Osteoblast (primary cell): Measurements from ENCODE around the gene LDHB. TPM values are rescaled to one million over a fixed set of nuclear protein-coding genes. Genes with fewer than 3 reads are reported as not detected.

Experiments
- DNase-seq: peaks from one replicate; pipeline ENCODE4 v3.0.0; 2011; ENCODE audit warnings: low spot score, mixed read lengths; ENCODE audit not compliant: insufficient read length; ENCODE audit errors: missing footprints
- H2AFZ ChIP-seq: 2 replicates; pipeline ENCODE4 v1.6.0; 2011; ENCODE audit warnings: mild to moderate bottlenecking, low read length
- H3K27ac ChIP-seq: 2 replicates; pipeline ENCODE4 v1.5.1; 2011; ENCODE audit warnings: mild to moderate bottlenecking, low read depth, low read length, moderate library complexity
- H3K27me3 ChIP-seq: 2 replicates; pipeline ENCODE4 v1.6.0; 2012; ENCODE audit warnings: mild to moderate bottlenecking, control low read depth, inconsistent platforms, low read length, moderate library complexity; ENCODE audit not compliant: insufficient read depth
- H3K36me3 ChIP-seq: 2 replicates; pipeline ENCODE4 v1.5.1; 2011; ENCODE audit warnings: mild to moderate bottlenecking, low read length, control low read depth, moderate library complexity; ENCODE audit not compliant: insufficient read depth
- H3K4me1 ChIP-seq: 2 replicates; pipeline ENCODE4 v1.5.1; 2011; ENCODE audit warnings: mild to moderate bottlenecking, low read length, control low read depth, moderate library complexity; ENCODE audit not compliant: insufficient read depth
- H3K4me2 ChIP-seq: 2 replicates; pipeline ENCODE4 v1.6.0; 2011; ENCODE audit warnings: mild to moderate bottlenecking, low read length; ENCODE audit not compliant: insufficient read depth
- H3K4me3 ChIP-seq: fragments of 200-600 bp; sonication (generic); 3 replicates; pipeline ENCODE4 v1.5.1; 2012; ENCODE audit warnings: mild to moderate bottlenecking, low read length, inconsistent platforms; ENCODE audit not compliant: insufficient read depth
- H3K79me2 ChIP-seq: 2 replicates; pipeline ENCODE4 v1.6.0; 2012; ENCODE audit warnings: mild to moderate bottlenecking, low read length, control low read depth, inconsistent platforms; ENCODE audit not compliant: insufficient read depth
- H3K9me3 ChIP-seq: 2 replicates; pipeline ENCODE4 v1.5.1; 2011; ENCODE audit warnings: low read depth, low read length, control low read depth
- H4K20me1 ChIP-seq: 2 replicates; pipeline ENCODE4 v1.6.0; 2012; ENCODE audit warnings: mild to moderate bottlenecking, low read length, control low read depth; ENCODE audit not compliant: insufficient read depth
- CTCF ChIP-seq: IDR thresholded peaks from 2 replicates; pipeline ENCODE4 v1.5.1; 2011; ENCODE audit warnings: mild to moderate bottlenecking, low read depth, low read length, moderate library complexity; ENCODE audit errors: extremely low read depth
- total RNA-seq: library from RNA; depleted of rRNA; stranded (reverse); fragments of >200 nt; gene quantifications from 2 replicates; pipeline ENCODE4 v1.2.3, GENCODE V29; 2012

LDHB gene
- total RNA-seq, result 382 and 422 TPM in 2 replicates

GRCh38 chr12:21657326-21658077 is at the start of gene LDHB:
TSS of gene LDHB (minus strand) at chr12:21657842. CDS start at chr12:21654671, 3,171 bp downstream.
- no peak for TF ChIP-seq CTCF
- Histone ChIP-seq H2AFZ (peak within 1 kb of the TSS; percentile 97), H3K27me3 (peaks cover 6% of the 10 kb centered on the region), H3K36me3 (peaks cover 21% of the 10 kb centered on the region), H3K79me2 (peaks cover 49% of the 10 kb centered on the region), H4K20me1 (peaks cover 13% of the 10 kb centered on the region), H3K4me2 (peak within 1 kb of the TSS; percentile 98), H3K27ac (peak within 1 kb of the TSS; percentile 84), H3K4me1 (peaks cover 12% of the 10 kb centered on the region), H3K4me3 (peak within 1 kb of the TSS; percentile 97), H3K9me3 (no peaks in the 10 kb centered on the region)
- DNase-seq, result peak; percentile 97

- no peak for TF ChIP-seq CTCF
- H4K20me1 ChIP-seq, result no peaks in the 10 kb centered on the region
- no peaks in the 10 kb centered on the region for H3K4me1 ChIP-seq
- no peaks in the 10 kb centered on the region for H3K36me3 ChIP-seq
- H3K4me3 ChIP-seq, result no peak overlapping the region
- H2AFZ ChIP-seq, result no peak overlapping the region
- H3K27ac ChIP-seq, result no peak overlapping the region
- no peak for DNase-seq
- no peaks in the 10 kb centered on the region for H3K79me2 ChIP-seq
- no peaks in the 10 kb centered on the region for H3K27me3 ChIP-seq
- no peaks in the 10 kb centered on the region for H3K9me3 ChIP-seq
- no peak overlapping the region for H3K4me2 ChIP-seq
Observed at GRCh38 chr12:21704847-21705246, 47.2 kb upstream of the LDHB start.

GRCh38 chr12:21699851-21700250 is 42.2 kb upstream of the LDHB start:
- no peak overlapping the region for H2AFZ ChIP-seq
- no peaks in the 10 kb centered on the region for H3K27me3 ChIP-seq
- H3K36me3 ChIP-seq, result no peaks in the 10 kb centered on the region
- H3K79me2 ChIP-seq, result no peaks in the 10 kb centered on the region
- H3K27ac ChIP-seq, result no peak overlapping the region
- H3K4me3 ChIP-seq, result no peak overlapping the region
- H3K4me1 ChIP-seq, result peaks cover 14% of the 10 kb centered on the region
- H3K9me3 ChIP-seq, result no peaks in the 10 kb centered on the region
- DNase-seq, result no peak
- H4K20me1 ChIP-seq, result no peaks in the 10 kb centered on the region
- H3K4me2 ChIP-seq, result no peak overlapping the region
- TF ChIP-seq CTCF, result no peak

GRCh38 chr12:21697904-21698630 is 40.4 kb upstream of the LDHB start:
- H3K27me3 ChIP-seq, result no peaks in the 10 kb centered on the region
- no peak overlapping the region for H2AFZ ChIP-seq
- TF ChIP-seq CTCF, result peak; percentile 55
- H3K79me2 ChIP-seq, result no peaks in the 10 kb centered on the region
- peak overlapping the region; percentile 75 for H3K4me2 ChIP-seq
- no peaks in the 10 kb centered on the region for H3K36me3 ChIP-seq
- H4K20me1 ChIP-seq, result no peaks in the 10 kb centered on the region
- no peaks in the 10 kb centered on the region for H3K9me3 ChIP-seq
- DNase-seq, result no peak
- peaks cover 14% of the 10 kb centered on the region for H3K4me1 ChIP-seq
- H3K4me3 ChIP-seq, result peak overlapping the region; percentile 39
- H3K27ac ChIP-seq, result no peak overlapping the region
